Measurements from ENCODE around the gene ISCU.
"Not testable (repeated sequence)": the region's sequence is repeated elsewhere in the genome, so short reads cannot be mapped to it uniquely, and the experiment has no call there.

ISCU gene

GRCh38 chr12:108573317-108573716 is 10.9 kb downstream of the ISCU start:
- H3K36me3 ChIP-seq (ENCODE audit: insufficient read depth, insufficient read length, low read length), result peaks cover 14% of the 10 kb centered on the region
- H3K4me1 ChIP-seq (ENCODE audit: insufficient read depth, insufficient read length), result no peaks in the 10 kb centered on the region
- no peaks in the 10 kb centered on the region for H3K27me3 ChIP-seq (ENCODE audit: insufficient read depth, insufficient read length)
- DNase-seq (ENCODE audit: low read depth, low spot score), result no peak
- TF ChIP-seq ZNF274 (IDR thresholded peaks at IDR 0.05; ENCODE audit: low read depth, low read length) (no peak), YY1 (IDR thresholded peaks at IDR 0.05; ENCODE audit: insufficient read depth, insufficient read length) (no peak), SUZ12 (IDR thresholded peaks at IDR 0.05; ENCODE audit: extremely low read depth, insufficient read depth, insufficient read length) (no peak)
- H3K9ac ChIP-seq (ENCODE audit: insufficient read length, low read depth), result no peak overlapping the region
- no peak overlapping the region for H3K4me3 ChIP-seq (ENCODE audit: insufficient read length, low read depth)
- no peaks in the 10 kb centered on the region for H3K9me3 ChIP-seq (ENCODE audit: insufficient read depth, low read length)

- DNase-seq (ENCODE audit: low read depth, low spot score); H3K36me3 ChIP-seq (ENCODE audit: insufficient read depth, insufficient read length, low read length); H3K27me3 ChIP-seq (ENCODE audit: insufficient read depth, insufficient read length); H3K4me1 ChIP-seq (ENCODE audit: insufficient read depth, insufficient read length); H3K9me3 ChIP-seq (ENCODE audit: insufficient read depth, low read length); H3K9ac ChIP-seq (ENCODE audit: insufficient read length, low read depth); H3K4me3 ChIP-seq (ENCODE audit: insufficient read length, low read depth): not testable (repeated sequence)
Measured at GRCh38 chr12:108574276-108574675, 11.9 kb downstream of the ISCU start.

DNA sequence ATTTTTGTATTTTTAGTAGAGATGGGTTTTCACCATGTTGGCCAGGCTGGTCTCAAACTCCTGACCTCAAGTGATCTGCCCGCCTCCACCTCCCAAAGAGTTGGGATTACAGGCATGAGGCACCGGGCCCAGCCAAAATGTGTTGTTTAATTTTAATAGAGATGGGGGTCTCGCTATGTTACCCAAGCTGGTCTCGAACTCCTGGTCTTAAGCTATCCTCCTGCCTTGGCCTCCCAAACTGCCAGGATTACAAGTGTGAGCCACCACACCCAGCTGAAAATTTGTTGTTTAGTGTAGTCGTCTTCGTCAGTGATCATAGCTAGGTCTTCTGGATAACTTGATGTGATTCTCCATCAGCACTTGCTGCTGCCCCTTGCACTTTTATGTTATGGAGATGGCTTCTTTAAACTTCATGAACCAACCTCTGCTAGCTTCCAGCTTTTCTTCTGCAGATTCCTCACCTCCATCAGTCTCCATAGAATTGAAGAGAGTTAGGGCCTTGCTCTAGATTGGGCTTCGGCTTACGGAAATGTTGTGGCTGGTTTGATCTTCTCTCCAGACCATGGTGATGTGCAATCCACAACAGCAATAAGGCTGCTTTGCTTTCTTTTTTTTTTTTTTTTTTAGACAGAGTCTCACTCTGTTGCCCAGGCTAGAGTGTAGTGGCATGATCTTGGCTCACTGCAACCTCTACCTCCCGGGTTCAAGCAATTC is 13.0 kb downstream of the ISCU start:
- no peaks in the 10 kb centered on the region for H3K27me3 ChIP-seq (ENCODE audit: insufficient read depth, insufficient read length)
- H3K4me1 ChIP-seq (ENCODE audit: insufficient read depth, insufficient read length), result no peaks in the 10 kb centered on the region
- H3K9me3 ChIP-seq (ENCODE audit: insufficient read depth, low read length), result no peaks in the 10 kb centered on the region
- H3K4me3 ChIP-seq (ENCODE audit: insufficient read length, low read depth), result no peak overlapping the region
- H3K36me3 ChIP-seq (ENCODE audit: insufficient read depth, insufficient read length, low read length), result no peaks in the 10 kb centered on the region
- no peak overlapping the region for H3K9ac ChIP-seq (ENCODE audit: insufficient read length, low read depth)
- DNase-seq (ENCODE audit: low read depth, low spot score), result no peak
- TF ChIP-seq YY1 (IDR thresholded peaks at IDR 0.05; ENCODE audit: insufficient read depth, insufficient read length) (no peak), SUZ12 (IDR thresholded peaks at IDR 0.05; ENCODE audit: extremely low read depth, insufficient read depth, insufficient read length) (no peak), ZNF274 (IDR thresholded peaks at IDR 0.05; ENCODE audit: low read depth, low read length) (no peak)

- Histone ChIP-seq H3K4me1 (ENCODE audit: insufficient read depth, insufficient read length) (no peaks in the 10 kb centered on the region), H3K4me3 (ENCODE audit: insufficient read length, low read depth) (no peak overlapping the region), H3K9me3 (ENCODE audit: insufficient read depth, low read length) (no peaks in the 10 kb centered on the region), H3K27me3 (ENCODE audit: insufficient read depth, insufficient read length) (no peaks in the 10 kb centered on the region), H3K9ac (ENCODE audit: insufficient read length, low read depth) (no peak overlapping the region), H3K36me3 (ENCODE audit: insufficient read depth, insufficient read length, low read length) (no peaks in the 10 kb centered on the region)
- no peak for DNase-seq (ENCODE audit: low read depth, low spot score)
- TF ChIP-seq ZNF274 (IDR thresholded peaks at IDR 0.05; ENCODE audit: low read depth, low read length), result no peak
- no peak for TF ChIP-seq YY1 (IDR thresholded peaks at IDR 0.05; ENCODE audit: insufficient read depth, insufficient read length)
- no peak for TF ChIP-seq SUZ12 (IDR thresholded peaks at IDR 0.05; ENCODE audit: extremely low read depth, insufficient read depth, insufficient read length)
Measured at GRCh38 chr12:108576660-108577234, 14.4 kb downstream of the ISCU start.

- no peak overlapping the region for H3K9ac ChIP-seq (ENCODE audit: insufficient read length, low read depth)
- H3K36me3 ChIP-seq (ENCODE audit: insufficient read depth, insufficient read length, low read length), result no peaks in the 10 kb centered on the region
- no peak overlapping the region for H3K4me3 ChIP-seq (ENCODE audit: insufficient read length, low read depth)
- no peaks in the 10 kb centered on the region for H3K9me3 ChIP-seq (ENCODE audit: insufficient read depth, low read length)
- TF ChIP-seq ZNF274 (IDR thresholded peaks at IDR 0.05; ENCODE audit: low read depth, low read length) (no peak), SUZ12 (IDR thresholded peaks at IDR 0.05; ENCODE audit: extremely low read depth, insufficient read depth, insufficient read length) (no peak), YY1 (IDR thresholded peaks at IDR 0.05; ENCODE audit: insufficient read depth, insufficient read length) (no peak)
- H3K27me3 ChIP-seq (ENCODE audit: insufficient read depth, insufficient read length), result no peaks in the 10 kb centered on the region
- DNase-seq (ENCODE audit: low read depth, low spot score), result no peak
- H3K4me1 ChIP-seq (ENCODE audit: insufficient read depth, insufficient read length), result peaks cover 6% of the 10 kb centered on the region
Measured at GRCh38 chr12:108577458-108577857, 15.1 kb downstream of the ISCU start.

DNA sequence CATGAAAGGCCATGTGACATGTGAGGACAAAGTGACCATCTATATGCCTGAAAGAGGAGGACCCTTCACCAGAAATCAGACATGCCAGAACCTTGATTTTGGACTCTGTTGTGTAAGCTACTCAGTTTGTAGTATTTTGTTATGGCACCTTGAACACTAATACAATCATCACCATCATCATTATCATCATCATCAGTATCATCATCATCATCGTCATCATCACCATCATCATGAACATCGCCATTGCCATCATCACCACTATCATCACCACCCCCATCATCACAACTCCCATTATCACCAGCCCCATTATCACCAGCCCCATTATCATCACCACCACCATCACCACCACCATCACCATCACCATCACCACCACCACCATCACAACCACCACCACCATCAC is 15.9 kb downstream of the ISCU start:
- Histone ChIP-seq H3K9me3 (ENCODE audit: insufficient read depth, low read length) (no peaks in the 10 kb centered on the region), H3K9ac (ENCODE audit: insufficient read length, low read depth) (no peak overlapping the region), H3K27me3 (ENCODE audit: insufficient read depth, insufficient read length) (no peaks in the 10 kb centered on the region), H3K36me3 (ENCODE audit: insufficient read depth, insufficient read length, low read length) (no peaks in the 10 kb centered on the region), H3K4me1 (ENCODE audit: insufficient read depth, insufficient read length) (peaks cover 9% of the 10 kb centered on the region), H3K4me3 (ENCODE audit: insufficient read length, low read depth) (no peak overlapping the region)
- no peak for DNase-seq (ENCODE audit: low read depth, low spot score)
- no peak for TF ChIP-seq YY1 (IDR thresholded peaks at IDR 0.05; ENCODE audit: insufficient read depth, insufficient read length)
- no peak for TF ChIP-seq SUZ12 (IDR thresholded peaks at IDR 0.05; ENCODE audit: extremely low read depth, insufficient read depth, insufficient read length)
- no peak for TF ChIP-seq ZNF274 (IDR thresholded peaks at IDR 0.05; ENCODE audit: low read depth, low read length)

DNA sequence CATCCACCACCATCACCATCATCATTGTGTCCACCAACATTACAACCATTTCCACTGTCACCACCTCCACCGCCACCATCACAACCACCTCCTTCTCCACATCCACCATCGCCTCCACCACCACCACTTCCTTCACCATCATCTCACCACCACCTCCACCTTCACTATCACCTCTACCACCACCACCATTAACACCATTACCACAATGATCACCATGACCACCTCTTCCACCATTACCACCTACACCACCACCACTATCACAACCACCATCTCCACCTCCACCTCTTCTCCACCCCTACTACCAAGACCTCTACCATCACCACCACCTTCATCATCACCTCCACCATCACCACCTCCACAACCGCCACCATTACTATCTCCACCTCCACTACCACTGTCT is 16.4 kb downstream of the ISCU start:
- Histone ChIP-seq H3K4me3 (ENCODE audit: insufficient read length, low read depth) (no peak overlapping the region), H3K36me3 (ENCODE audit: insufficient read depth, insufficient read length, low read length) (no peaks in the 10 kb centered on the region), H3K9ac (ENCODE audit: insufficient read length, low read depth) (no peak overlapping the region), H3K9me3 (ENCODE audit: insufficient read depth, low read length) (no peaks in the 10 kb centered on the region), H3K27me3 (ENCODE audit: insufficient read depth, insufficient read length) (no peaks in the 10 kb centered on the region), H3K4me1 (ENCODE audit: insufficient read depth, insufficient read length) (peaks cover 14% of the 10 kb centered on the region)
- TF ChIP-seq YY1 (IDR thresholded peaks at IDR 0.05; ENCODE audit: insufficient read depth, insufficient read length) (no peak), ZNF274 (IDR thresholded peaks at IDR 0.05; ENCODE audit: low read depth, low read length) (no peak), SUZ12 (IDR thresholded peaks at IDR 0.05; ENCODE audit: extremely low read depth, insufficient read depth, insufficient read length) (no peak)
- no peak for DNase-seq (ENCODE audit: low read depth, low spot score)

Data from NT2/D1 (cell line).